ENCODE results near the gene CCDC141.

The CCDC141 gene

DNA sequence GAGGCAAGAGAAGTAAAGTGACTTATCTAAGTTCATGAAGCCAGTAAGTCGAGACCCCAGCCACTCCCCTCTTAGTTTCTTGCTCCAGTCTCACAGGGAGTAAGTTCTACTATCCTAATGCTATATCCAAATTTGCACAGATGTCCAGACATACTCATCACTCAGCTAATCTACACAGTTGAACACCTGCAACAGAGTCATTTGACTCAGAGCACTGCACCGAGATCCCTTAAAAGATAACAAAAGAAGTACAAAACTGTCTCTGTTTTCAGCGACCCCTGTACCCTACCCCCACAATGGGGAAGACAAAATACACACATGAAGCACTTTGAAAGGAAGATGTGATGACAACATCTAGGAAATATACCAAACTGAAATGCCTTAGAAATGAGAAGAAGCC lies 22.6 kb upstream of the CCDC141 start:
- ATAC-seq, result no peak
- no peak for TF ChIP-seq TOX (CRISPR knock-in tag; IDR thresholded peaks at IDR 0.05; ENCODE audit: borderline replicate concordance)
- TF ChIP-seq TCF4 (CRISPR knock-in tag; IDR thresholded peaks at IDR 0.05; ENCODE audit: borderline replicate concordance), result no peak
- no peak for TF ChIP-seq ZFP30 (CRISPR knock-in tag; IDR thresholded peaks at IDR 0.05)
- no peak for TF ChIP-seq CREB5 (CRISPR knock-in tag; IDR thresholded peaks at IDR 0.05; ENCODE audit: low read depth)
- no peak for TF ChIP-seq BACH2 (CRISPR knock-in tag; IDR thresholded peaks at IDR 0.05; ENCODE audit: borderline replicate concordance)
- TF ChIP-seq PPARA (CRISPR knock-in tag; IDR thresholded peaks at IDR 0.05; ENCODE audit: borderline replicate concordance), result no peak
- TF ChIP-seq ESRRG (CRISPR knock-in tag; IDR thresholded peaks at IDR 0.05), result no peak
- no peak for TF ChIP-seq ARNTL (CRISPR knock-in tag; IDR thresholded peaks at IDR 0.05; ENCODE audit: borderline replicate concordance, low read depth)
- TF ChIP-seq ZFP3 (CRISPR knock-in tag; IDR thresholded peaks at IDR 0.05), result no peak
- TF ChIP-seq GLIS3 (CRISPR knock-in tag; IDR thresholded peaks at IDR 0.05), result no peak
- TF ChIP-seq, protein P1, sequence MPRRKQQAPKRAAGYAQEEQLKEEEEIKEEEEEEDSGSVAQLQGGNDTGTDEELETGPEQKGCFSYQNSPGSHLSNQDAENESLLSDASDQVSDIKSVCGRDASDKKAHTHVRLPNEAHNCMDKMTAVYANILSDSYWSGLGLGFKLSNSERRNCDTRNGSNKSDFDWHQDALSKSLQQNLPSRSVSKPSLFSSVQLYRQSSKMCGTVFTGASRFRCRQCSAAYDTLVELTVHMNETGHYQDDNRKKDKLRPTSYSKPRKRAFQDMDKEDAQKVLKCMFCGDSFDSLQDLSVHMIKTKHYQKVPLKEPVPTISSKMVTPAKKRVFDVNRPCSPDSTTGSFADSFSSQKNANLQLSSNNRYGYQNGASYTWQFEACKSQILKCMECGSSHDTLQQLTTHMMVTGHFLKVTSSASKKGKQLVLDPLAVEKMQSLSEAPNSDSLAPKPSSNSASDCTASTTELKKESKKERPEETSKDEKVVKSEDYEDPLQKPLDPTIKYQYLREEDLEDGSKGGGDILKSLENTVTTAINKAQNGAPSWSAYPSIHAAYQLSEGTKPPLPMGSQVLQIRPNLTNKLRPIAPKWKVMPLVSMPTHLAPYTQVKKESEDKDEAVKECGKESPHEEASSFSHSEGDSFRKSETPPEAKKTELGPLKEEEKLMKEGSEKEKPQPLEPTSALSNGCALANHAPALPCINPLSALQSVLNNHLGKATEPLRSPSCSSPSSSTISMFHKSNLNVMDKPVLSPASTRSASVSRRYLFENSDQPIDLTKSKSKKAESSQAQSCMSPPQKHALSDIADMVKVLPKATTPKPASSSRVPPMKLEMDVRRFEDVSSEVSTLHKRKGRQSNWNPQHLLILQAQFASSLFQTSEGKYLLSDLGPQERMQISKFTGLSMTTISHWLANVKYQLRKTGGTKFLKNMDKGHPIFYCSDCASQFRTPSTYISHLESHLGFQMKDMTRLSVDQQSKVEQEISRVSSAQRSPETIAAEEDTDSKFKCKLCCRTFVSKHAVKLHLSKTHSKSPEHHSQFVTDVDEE (CRISPR knock-in tag; IDR thresholded peaks at IDR 0.05), result no peak
- TF ChIP-seq PATZ1 (CRISPR knock-in tag; IDR thresholded peaks at IDR 0.05; ENCODE audit: borderline replicate concordance), result no peak
- TF ChIP-seq SNAI2 (CRISPR knock-in tag; IDR thresholded peaks at IDR 0.05), result no peak
- TF ChIP-seq, protein P2, sequence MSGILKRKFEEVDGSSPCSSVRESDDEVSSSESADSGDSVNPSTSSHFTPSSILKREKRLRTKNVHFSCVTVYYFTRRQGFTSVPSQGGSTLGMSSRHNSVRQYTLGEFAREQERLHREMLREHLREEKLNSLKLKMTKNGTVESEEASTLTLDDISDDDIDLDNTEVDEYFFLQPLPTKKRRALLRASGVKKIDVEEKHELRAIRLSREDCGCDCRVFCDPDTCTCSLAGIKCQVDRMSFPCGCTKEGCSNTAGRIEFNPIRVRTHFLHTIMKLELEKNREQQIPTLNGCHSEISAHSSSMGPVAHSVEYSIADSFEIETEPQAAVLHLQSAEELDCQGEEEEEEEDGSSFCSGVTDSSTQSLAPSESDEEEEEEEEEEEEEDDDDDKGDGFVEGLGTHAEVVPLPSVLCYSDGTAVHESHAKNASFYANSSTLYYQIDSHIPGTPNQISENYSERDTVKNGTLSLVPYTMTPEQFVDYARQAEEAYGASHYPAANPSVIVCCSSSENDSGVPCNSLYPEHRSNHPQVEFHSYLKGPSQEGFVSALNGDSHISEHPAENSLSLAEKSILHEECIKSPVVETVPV (CRISPR knock-in tag; IDR thresholded peaks at IDR 0.05), result no peak
- no peak for TF ChIP-seq RARB (CRISPR knock-in tag; IDR thresholded peaks at IDR 0.05)
- TF ChIP-seq CSDC2 (CRISPR knock-in tag; IDR thresholded peaks at IDR 0.05), result no peak
- no peak for TF ChIP-seq ZNF70 (CRISPR knock-in tag; IDR thresholded peaks at IDR 0.05)
- TF ChIP-seq ZNF565 (CRISPR knock-in tag; conservative IDR thresholded peaks at IDR 0.05; ENCODE audit: low read depth), result no peak
- TF ChIP-seq ISL1 (CRISPR knock-in tag; IDR thresholded peaks at IDR 0.05), result no peak

DNA sequence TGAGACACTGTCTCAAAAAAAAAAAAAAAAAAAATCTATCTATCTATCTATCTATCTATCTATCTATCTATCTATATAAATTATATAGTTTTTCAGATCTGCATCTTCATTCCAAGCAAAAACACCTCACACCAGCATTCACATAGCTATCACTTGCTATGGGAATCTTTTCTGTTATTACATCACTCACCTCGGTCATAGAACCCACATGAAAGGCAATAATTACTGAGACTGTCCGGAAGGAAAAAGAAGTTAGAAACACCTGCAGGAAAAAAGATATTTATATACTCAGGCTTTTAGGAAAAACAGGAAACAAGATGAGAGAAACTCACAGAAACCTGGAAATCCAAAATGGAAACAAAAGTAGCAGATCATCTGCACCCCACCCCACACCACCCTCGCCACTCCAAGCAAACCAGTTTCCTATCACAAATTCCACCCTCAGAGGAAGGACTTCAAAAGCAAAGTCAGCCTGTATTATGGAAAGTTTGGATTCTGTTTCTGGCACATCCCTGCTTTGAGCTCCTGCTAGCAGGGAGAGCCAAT lies 21.9 kb upstream of the CCDC141 start:
- no peak for ATAC-seq
- TF ChIP-seq PATZ1 (CRISPR knock-in tag; IDR thresholded peaks at IDR 0.05; ENCODE audit: borderline replicate concordance) (no peak), ZNF8 (CRISPR knock-in tag; IDR thresholded peaks at IDR 0.05) (no peak), ZFP3 (CRISPR knock-in tag; IDR thresholded peaks at IDR 0.05) (no peak), ESRRG (CRISPR knock-in tag; IDR thresholded peaks at IDR 0.05) (no peak), ZC3H10 (CRISPR knock-in tag; IDR thresholded peaks at IDR 0.05) (no peak), ARNTL (CRISPR knock-in tag; IDR thresholded peaks at IDR 0.05; ENCODE audit: borderline replicate concordance, low read depth) (no peak), ZFP30 (CRISPR knock-in tag; IDR thresholded peaks at IDR 0.05) (no peak), SNAI2 (CRISPR knock-in tag; IDR thresholded peaks at IDR 0.05) (no peak), OSR1 (CRISPR knock-in tag; IDR thresholded peaks at IDR 0.05) (no peak), POU6F1 (CRISPR knock-in tag; IDR thresholded peaks at IDR 0.05; ENCODE audit: borderline replicate concordance, low read depth) (no peak), CSDC2 (CRISPR knock-in tag; IDR thresholded peaks at IDR 0.05) (no peak), TCF4 (CRISPR knock-in tag; IDR thresholded peaks at IDR 0.05; ENCODE audit: borderline replicate concordance) (no peak), ZNF565 (CRISPR knock-in tag; conservative IDR thresholded peaks at IDR 0.05; ENCODE audit: low read depth) (no peak), GLIS3 (CRISPR knock-in tag; IDR thresholded peaks at IDR 0.05) (no peak), BACH2 (CRISPR knock-in tag; IDR thresholded peaks at IDR 0.05; ENCODE audit: borderline replicate concordance) (no peak), TOX (CRISPR knock-in tag; IDR thresholded peaks at IDR 0.05; ENCODE audit: borderline replicate concordance) (no peak), RARB (CRISPR knock-in tag; IDR thresholded peaks at IDR 0.05) (no peak)
- TF ChIP-seq, protein P1 (CRISPR knock-in tag; IDR thresholded peaks at IDR 0.05), result no peak
